NCI-H1417 (cell line): ENCODE data around the gene MUC21.
A peak's percentile ranks its signal among the peaks of the same experiment; 100 is the strongest.
"Not testable (repeated sequence)": the region's sequence is repeated elsewhere in the genome, so short reads cannot be mapped to it uniquely, and the experiment has no call there.

Experiments used
- DNase-seq, 3 experiments: peaks; one replicate each; lab custom pipeline; 2025; lab: John Stamatoyannopoulos, UW

Gene MUC21

GRCh38 chr6:30969171-30969570, 14.3 kb upstream of the MUC21 start:
- not testable (repeated sequence) for DNase-seq

GRCh38 chr6:30970946-30971345, 12.6 kb upstream of the MUC21 start:
- DNase-seq = peak in 2 of 3 experiments; percentile 6 to 46

DNA sequence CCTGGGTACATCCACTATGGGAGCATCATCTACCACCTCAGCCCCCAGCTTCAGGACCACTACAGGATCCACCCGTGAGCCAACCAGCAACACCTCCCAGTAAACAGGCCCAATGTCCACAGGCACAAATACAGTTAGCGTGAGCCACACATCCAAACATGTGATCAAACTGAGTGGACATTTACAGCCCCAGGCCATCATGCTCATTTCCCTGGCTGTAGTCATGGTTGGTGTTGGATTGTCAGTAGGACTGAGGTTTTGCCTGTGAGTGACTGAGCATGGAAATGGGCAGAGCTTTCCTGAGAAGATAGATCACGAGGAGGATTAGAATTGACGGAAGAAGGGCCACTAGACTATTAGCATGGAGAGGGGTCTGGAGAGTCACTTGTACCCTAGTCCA, 10.7 kb upstream of the MUC21 start:
- no peak for DNase-seq

GRCh38 chr6:30974490-30975252, 8.8 kb upstream of the MUC21 start:
- no peak for DNase-seq

DNA sequence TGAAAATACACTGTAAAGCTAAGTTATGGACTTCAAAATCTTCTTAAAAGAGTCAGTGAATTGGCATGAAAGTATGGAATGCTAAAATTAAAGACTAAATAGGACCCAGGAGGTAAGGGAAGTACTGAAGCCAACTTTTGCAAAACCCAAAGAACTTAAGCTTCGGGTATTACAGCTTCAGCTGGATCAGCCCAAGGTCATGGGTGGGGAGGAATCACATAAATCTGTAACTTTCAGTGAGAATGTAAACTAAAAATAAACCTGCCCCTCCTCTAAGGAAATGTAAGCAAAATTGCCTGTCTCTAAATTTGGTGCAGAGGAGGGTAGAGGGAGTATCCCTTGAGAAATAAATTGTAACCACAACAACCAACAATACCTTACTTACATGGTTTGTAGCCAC, 4.4 kb upstream of the MUC21 start:
- DNase-seq = no peak

DNA sequence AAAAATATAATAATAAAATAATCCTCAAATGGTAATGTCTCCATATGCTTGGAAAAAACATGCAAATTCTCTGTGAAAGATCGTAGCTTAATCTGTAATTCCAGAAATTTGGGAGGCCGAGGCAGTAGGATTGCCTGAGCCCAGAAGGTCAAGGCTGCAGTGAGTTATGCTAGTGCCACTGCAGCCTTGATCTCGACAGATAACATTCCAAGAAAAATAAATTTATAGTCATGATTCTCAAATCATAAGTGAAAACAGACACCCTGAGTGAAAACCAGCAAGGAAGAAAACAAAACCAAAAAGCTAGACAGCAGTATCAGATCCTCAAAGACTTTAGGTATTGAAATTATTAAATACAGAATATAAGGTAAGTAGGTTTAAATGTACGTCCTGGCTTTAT, 3.8 kb upstream of the MUC21 start:
- no peak for DNase-seq

- peak in 1 of 3 experiments; percentile 33 for DNase-seq
Measured at GRCh38 chr6:30981942-30982772, 1.4 kb upstream of the MUC21 start.

DNA sequence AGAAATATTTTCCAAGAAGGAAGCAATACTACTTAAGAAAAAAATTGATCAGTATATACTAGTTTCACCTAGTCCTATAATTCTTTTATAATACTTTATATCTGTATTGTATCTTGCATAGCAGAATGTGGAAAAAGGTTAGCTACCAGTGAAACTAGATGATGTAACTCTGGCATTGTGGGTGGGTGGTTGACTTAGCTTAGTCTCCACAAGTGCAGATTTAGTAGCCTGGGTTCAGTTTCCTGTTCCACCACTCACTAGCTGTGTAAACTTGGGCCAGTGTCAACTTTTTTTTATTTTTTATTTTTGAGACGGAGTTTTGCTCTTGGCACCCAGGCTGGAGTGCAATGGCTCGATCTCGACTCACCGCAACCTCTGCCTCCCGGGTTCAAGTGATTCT, 2.0 kb downstream of the MUC21 start:
- DNase-seq = no peak

DNA sequence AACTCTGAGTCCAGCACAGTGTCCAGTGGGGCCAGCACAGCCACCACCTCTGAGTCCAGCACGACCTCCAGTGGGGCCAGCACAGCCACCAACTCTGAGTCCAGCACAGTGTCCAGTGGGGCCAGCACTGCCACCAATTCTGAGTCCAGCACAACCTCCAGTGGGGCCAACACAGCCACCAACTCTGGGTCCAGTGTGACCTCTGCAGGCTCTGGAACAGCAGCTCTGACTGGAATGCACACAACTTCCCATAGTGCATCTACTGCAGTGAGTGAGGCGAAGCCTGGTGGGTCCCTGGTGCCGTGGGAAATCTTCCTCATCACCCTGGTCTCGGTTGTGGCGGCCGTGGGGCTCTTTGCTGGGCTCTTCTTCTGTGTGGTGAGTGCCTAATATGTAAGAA, 3.8 kb downstream of the MUC21 start:
- no peak for DNase-seq

DNA sequence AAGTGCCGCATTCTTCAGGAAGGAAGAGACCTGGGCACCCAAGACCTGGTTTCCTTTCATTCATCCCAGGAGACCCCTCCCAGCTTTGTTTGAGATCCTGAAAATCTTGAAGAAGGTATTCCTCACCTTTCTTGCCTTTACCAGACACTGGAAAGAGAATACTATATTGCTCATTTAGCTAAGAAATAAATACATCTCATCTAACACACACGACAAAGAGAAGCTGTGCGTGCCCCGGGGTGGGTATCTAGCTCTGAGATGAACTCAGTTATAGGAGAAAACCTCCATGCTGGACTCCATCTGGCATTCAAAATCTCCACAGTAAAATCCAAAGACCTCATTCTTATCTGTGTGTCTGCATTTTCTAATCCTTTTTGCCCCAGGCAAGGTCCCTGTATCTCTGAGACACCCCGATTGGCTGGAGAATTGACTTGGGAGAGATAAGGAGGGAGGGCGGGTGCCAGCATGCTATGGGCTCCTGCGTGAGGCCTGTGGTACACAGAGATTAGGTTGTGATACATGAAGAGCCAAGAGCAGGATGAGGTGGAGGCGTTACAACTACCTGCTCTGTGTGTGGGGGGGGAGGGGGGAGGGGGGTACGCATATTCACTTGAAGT, 4.8 kb downstream of the MUC21 start:
- no peak for DNase-seq

DNA sequence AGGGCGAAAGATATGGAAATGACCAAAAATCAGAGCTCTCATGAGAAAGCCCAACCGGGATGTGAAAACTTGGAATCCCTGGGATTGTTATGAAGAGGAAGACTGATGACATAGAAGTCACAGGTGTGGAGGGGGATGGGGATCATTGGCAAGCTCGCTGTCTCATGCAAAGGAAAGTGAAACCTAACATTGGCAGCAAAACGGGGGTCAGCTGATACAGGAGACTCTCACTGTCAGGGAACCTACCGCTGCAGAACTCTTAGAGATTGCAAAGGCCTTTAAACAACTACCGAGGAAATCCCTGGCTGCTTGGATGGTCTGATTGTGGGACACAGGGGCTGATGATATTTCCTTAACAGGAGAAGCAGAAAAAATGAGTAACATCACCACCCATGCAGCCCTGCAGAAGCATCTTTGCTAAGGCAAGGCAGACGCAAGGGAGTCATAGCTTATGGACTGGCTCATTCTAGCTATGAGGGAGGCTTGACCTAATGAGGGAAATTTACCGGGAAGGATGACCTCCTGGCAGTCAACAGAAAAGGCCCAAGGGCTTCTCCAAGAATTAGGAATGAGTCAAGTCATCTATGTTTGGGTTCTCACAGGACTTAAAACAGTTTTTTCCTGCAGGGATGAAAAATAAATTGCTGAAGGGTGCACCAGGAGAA, 7.0 kb downstream of the MUC21 start:
- DNase-seq = peak in 2 of 3 experiments; percentile 4 to 6

DNA sequence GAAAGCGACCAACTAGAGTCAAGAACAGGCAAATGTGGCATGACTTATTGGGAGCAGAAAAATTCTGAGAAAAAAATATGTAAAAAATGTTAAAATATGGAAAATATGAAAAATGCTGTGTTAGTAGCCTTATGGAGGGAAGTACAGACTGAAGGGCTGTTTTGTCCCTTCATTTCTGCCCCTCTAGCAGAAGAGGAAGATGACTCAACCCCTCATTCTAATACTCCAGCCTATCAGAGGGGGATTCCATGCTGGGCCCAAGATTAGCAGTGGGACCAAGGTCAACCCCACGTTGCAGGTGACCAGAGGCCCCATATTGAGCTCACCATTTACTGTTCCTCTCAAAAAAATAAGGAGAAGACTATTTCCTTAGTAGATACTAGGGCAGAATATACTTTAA, 8.4 kb downstream of the MUC21 start:
- DNase-seq = no peak

- DNase-seq = no peak
Measured at GRCh38 chr6:30997301-30997700, 13.8 kb downstream of the MUC21 start.

DNA sequence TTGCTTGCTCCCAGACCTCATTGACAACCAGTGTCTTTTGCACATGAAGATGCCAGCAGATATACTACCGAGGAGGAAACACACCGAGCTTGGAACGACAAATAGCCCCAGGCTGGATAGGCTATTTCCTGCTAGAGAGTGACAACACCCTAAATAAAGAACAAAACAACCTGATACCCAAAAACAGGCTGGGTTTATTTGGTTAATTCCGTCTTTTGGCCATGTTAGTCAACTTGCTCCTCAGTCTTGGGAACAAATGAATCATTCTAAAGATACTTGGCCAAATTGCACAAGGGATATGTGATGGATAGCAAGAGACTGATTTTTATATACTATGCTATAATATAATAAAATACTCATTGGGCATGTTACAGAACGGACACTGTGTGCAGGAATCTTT, 15.3 kb downstream of the MUC21 start:
- DNase-seq = no peak

- DNase-seq = not testable (repeated sequence)
Measured at GRCh38 chr6:31000067-31000860, 16.7 kb downstream of the MUC21 start.

GRCh38 chr6:31001281-31001888, 17.9 kb downstream of the MUC21 start:
- no peak for DNase-seq

- DNase-seq = no peak
Measured at GRCh38 chr6:31002471-31002870, 19.0 kb downstream of the MUC21 start.

GRCh38 chr6:31004794-31005193, 21.3 kb downstream of the MUC21 start:
- no peak for DNase-seq

DNA sequence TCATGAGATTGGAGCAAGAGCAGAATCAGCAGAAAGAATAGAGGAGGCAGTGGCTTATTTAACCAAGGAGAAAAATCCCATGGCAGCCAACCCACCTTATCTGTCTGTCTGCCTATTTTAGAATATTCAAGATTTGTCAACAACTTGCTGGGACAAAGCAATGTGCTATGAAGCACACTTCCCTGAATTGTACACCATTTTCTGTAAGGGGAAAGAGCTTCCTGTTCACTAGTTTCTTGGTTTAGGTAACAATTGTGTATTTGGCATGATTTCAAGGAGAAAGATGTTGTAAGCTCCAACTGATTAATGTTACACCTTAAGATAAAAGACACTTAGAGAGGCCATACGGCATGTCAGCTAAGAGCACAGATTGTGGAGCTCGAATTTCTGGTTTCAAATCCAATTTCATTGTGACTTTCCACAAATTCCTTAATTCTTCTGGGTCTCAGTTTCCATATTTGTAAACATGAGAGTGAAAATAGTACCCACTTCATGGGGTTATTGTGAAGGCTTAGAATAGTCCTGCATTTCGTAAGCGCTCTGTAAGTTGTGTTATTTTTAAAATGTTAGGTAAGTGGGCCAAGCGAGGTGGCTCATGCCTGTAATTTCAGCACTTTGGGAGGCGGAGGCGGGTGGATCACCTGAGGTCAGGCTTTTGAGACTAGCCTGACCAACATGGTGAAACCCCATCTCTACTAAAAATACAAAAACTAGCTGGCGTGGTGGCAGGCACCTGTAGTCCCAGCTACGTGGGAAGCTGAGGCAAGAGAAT, 21.9 kb downstream of the MUC21 start:
- DNase-seq = no peak

GRCh38 chr6:31007694-31008093, 24.2 kb downstream of the MUC21 start:
- DNase-seq = no peak
